HepG2 (cell line): ENCODE measurements around the gene CPSF6. TPM values are rescaled to one million over a fixed set of nuclear protein-coding genes. Genes with fewer than 3 reads are reported as not detected.
A peak's percentile ranks its signal among the peaks of the same experiment; 100 is the strongest.

Experiments
- ADNP ChIP-seq: sonication (generic); formaldehyde crosslinking; IDR thresholded peaks from 2 replicates; pipeline ENCODE4 v1.4.0; 2020; ENCODE audit warnings: missing genetic modification reagents
- ARNT2 ChIP-seq: sonication (generic); formaldehyde crosslinking; IDR thresholded peaks from 2 replicates; pipeline ENCODE4 v1.8.0; 2022; ENCODE audit warnings: mild to moderate bottlenecking, low read depth, missing genetic modification reagents, moderate library complexity
- ETV6 ChIP-seq: sonication (generic); formaldehyde crosslinking; conservative IDR thresholded peaks from 2 replicates; pipeline ENCODE4 v1.4.0; 2020; ENCODE audit warnings: missing genetic modification reagents
- IKZF1 ChIP-seq: fragments of 450-650 bp; IDR thresholded peaks from 2 replicates; pipeline ENCODE4 v1.7.1; 2016
- NCOA5 ChIP-seq: sonication (generic); formaldehyde crosslinking; IDR thresholded peaks from 2 replicates; pipeline ENCODE4 v1.4.0; 2020; ENCODE audit warnings: missing genetic modification reagents
- NFKB2 ChIP-seq: sonication (generic); formaldehyde crosslinking; IDR thresholded peaks from 2 replicates; pipeline ENCODE4 v1.4.0; 2020; ENCODE audit warnings: missing genetic modification reagents, borderline replicate concordance
- PPARG ChIP-seq: conservative IDR thresholded peaks from 2 replicates; pipeline ENCODE4 v1.6.1; 2016; ENCODE audit warnings: missing biosample characterization, missing genetic modification reagents
- RFX5 ChIP-seq: IDR thresholded peaks from 2 replicates; pipeline ENCODE4 v1.6.1; 2011; ENCODE audit warnings: low read depth, low read length, improper control_type of control experiment
- SIX1 ChIP-seq: sonication (generic); formaldehyde crosslinking; IDR thresholded peaks from 2 replicates; pipeline ENCODE4 v1.4.0; 2020; ENCODE audit warnings: missing genetic modification reagents, borderline replicate concordance
- TBP ChIP-seq: sonication (generic); formaldehyde crosslinking; IDR thresholded peaks from 2 replicates; pipeline ENCODE4 v1.5.0; 2020; ENCODE audit warnings: missing genetic modification reagents
- ZMYM2 ChIP-seq: sonication (generic); formaldehyde crosslinking; IDR thresholded peaks from 2 replicates; pipeline ENCODE4 v1.8.0; 2022; ENCODE audit warnings: mild to moderate bottlenecking, missing genetic modification reagents
- ZNF567 ChIP-seq: sonication (generic); formaldehyde crosslinking; IDR thresholded peaks from 2 replicates; pipeline ENCODE4 v1.8.1; 2023; ENCODE audit warnings: mild to moderate bottlenecking, missing genetic modification reagents, borderline replicate concordance
- ZNF589 ChIP-seq: sonication (generic); formaldehyde crosslinking; conservative IDR thresholded peaks from 2 replicates; pipeline ENCODE4 v1.8.0; 2022; ENCODE audit warnings: mild to moderate bottlenecking, moderate library complexity, missing genetic modification reagents
- ZNF737 ChIP-seq: sonication (generic); formaldehyde crosslinking; IDR thresholded peaks from 2 replicates; pipeline ENCODE4 v1.5.0; 2020; ENCODE audit warnings: missing genetic modification reagents, mild to moderate bottlenecking, borderline replicate concordance
- ZNF782 ChIP-seq: sonication (generic); formaldehyde crosslinking; IDR thresholded peaks from 2 replicates; pipeline ENCODE4 v1.4.0; 2020; ENCODE audit warnings: missing genetic modification reagents, mild to moderate bottlenecking, borderline replicate concordance
- ZSCAN30 ChIP-seq: sonication (generic); formaldehyde crosslinking; IDR thresholded peaks from 2 replicates; pipeline ENCODE4 v1.5.0; 2020; ENCODE audit warnings: mild to moderate bottlenecking, missing genetic modification reagents
- ZZZ3 ChIP-seq: sonication (generic); formaldehyde crosslinking; IDR thresholded peaks from 2 replicates; pipeline ENCODE4 v1.4.0; 2020; ENCODE audit warnings: missing genetic modification reagents, mild to moderate bottlenecking, borderline replicate concordance
- polyA plus RNA-seq, 8 experiments: library from polyadenylated mRNA; depleted of rRNA in 3 of 8; stranded (reverse) in 7 of 8; unstranded in 1 of 8; fragments of >200 nt; fragmentation: Illumina TruSeq in 4 of 8; extraction: Trizol in 4 of 8; gene quantifications; 2 replicates each; pipeline versions ENCODE4 v1.2.1 to v1.2.3, GENCODE V29; 2011 to 2016; ENCODE audit warnings: low read depth in 4 of 8, missing spikeins in 1 of 8, mixed read lengths in 1 of 8; ENCODE audit not compliant: insufficient read depth in 1 of 8
- total RNA-seq, 5 experiments: library from RNA; depleted of rRNA; stranded (reverse); fragments of >200 nt; fragmentation: Illumina TruSeq; extraction: Trizol; gene quantifications; 2 replicates each; pipeline ENCODE4 v1.2.3, GENCODE V29; 2016; ENCODE audit warnings: low read depth in 1 of 5
- TF ChIP-seq, protein P1 (sequence below): sonication (generic); formaldehyde crosslinking; IDR thresholded peaks from 2 replicates; pipeline ENCODE4 v1.4.0; 2020; ENCODE audit warnings: missing genetic modification reagents
- TF ChIP-seq, protein P2 (sequence below): sonication (generic); formaldehyde crosslinking; IDR thresholded peaks from 2 replicates; pipeline ENCODE4 v1.8.1; 2023; ENCODE audit warnings: mild to moderate bottlenecking, missing genetic modification reagents, borderline replicate concordance
- TF ChIP-seq, protein P3 (sequence below): sonication (generic); formaldehyde crosslinking; IDR thresholded peaks from 2 replicates; pipeline ENCODE4 v1.8.0; 2022; ENCODE audit warnings: missing genetic modification reagents, mild to moderate bottlenecking, moderate library complexity, borderline replicate concordance
- TF ChIP-seq, protein P4 (sequence below): sonication (generic); formaldehyde crosslinking; IDR thresholded peaks from 2 replicates; pipeline ENCODE4 v1.4.0; 2020; ENCODE audit warnings: mild to moderate bottlenecking, missing genetic modification reagents
- TF ChIP-seq, protein P5 (sequence below): sonication (generic); formaldehyde crosslinking; IDR thresholded peaks from 2 replicates; pipeline ENCODE4 v1.4.0; 2020; ENCODE audit warnings: mild to moderate bottlenecking, missing genetic modification reagents

The CPSF6 gene
- total and polyA plus RNA-seq, 2 of the 13 experiments (the other 11 are each of a cell fraction or from before 2014, with no cell fraction given), result 41.8 to 71.0 TPM

DNA sequence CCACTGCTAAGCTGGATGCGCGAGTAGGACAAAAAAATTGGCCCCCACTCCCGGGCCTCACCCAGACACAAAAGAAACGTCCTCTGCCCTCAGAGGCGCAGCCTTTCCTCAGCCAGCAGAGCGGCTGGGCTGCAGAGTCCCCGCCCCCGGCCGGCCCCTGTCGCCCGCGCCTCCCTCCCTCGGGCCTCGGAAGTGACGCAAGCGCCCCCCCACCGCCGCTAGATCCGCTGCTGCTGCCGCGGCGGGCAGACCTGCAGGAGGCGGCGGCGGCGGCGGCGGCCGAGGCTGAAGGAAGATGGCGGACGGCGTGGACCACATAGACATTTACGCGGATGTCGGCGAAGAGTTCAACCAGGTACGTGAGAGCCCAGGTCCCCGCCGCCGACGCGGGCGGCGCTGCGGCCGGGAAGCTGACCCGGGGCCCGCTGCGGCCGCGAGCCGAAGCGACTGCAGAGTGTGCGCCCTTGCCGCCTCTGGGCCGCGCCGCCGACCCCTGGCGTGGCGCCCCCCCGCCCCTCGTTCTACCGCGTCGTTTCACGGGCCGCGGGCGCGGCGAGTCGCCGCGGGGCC, at the start of gene CPSF6 (continued):
- TF ChIP-seq, protein P1, sequence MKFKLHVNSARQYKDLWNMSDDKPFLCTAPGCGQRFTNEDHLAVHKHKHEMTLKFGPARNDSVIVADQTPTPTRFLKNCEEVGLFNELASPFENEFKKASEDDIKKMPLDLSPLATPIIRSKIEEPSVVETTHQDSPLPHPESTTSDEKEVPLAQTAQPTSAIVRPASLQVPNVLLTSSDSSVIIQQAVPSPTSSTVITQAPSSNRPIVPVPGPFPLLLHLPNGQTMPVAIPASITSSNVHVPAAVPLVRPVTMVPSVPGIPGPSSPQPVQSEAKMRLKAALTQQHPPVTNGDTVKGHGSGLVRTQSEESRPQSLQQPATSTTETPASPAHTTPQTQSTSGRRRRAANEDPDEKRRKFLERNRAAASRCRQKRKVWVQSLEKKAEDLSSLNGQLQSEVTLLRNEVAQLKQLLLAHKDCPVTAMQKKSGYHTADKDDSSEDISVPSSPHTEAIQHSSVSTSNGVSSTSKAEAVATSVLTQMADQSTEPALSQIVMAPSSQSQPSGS, result peak; percentile 39; the same call in 1 of the 2 replicates
- no peak for TF ChIP-seq ZZZ3 (CRISPR knock-in tag)
- 0 out of 2 replicates have a peak, but pooled peaks have one; percentile 20 for TF ChIP-seq ETV6 (CRISPR knock-in tag)
- no peak for TF ChIP-seq ADNP (CRISPR knock-in tag)
- peak; percentile 55; the same call in 1 of the 2 replicates for TF ChIP-seq NFKB2 (CRISPR knock-in tag)
- TF ChIP-seq, protein P2, sequence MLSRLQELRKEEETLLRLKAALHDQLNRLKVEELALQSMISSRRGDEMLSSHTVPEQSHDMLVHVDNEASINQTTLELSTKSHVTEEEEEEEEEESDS, result peak; percentile 65; the same call in 1 of the 2 replicates
- no peak for TF ChIP-seq SIX1 (CRISPR knock-in tag)
- TF ChIP-seq, protein P3, sequence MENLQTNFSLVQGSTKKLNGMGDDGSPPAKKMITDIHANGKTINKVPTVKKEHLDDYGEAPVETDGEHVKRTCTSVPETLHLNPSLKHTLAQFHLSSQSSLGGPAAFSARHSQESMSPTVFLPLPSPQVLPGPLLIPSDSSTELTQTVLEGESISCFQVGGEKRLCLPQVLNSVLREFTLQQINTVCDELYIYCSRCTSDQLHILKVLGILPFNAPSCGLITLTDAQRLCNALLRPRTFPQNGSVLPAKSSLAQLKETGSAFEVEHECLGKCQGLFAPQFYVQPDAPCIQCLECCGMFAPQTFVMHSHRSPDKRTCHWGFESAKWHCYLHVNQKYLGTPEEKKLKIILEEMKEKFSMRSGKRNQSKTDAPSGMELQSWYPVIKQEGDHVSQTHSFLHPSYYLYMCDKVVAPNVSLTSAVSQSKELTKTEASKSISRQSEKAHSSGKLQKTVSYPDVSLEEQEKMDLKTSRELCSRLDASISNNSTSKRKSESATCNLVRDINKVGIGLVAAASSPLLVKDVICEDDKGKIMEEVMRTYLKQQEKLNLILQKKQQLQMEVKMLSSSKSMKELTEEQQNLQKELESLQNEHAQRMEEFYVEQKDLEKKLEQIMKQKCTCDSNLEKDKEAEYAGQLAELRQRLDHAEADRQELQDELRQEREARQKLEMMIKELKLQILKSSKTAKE (CRISPR knock-in tag), result peak; percentile 45; the same call in 1 of the 2 replicates
- TF ChIP-seq ZSCAN30 (CRISPR knock-in tag), result no peak
- no peak for TF ChIP-seq NCOA5
- TF ChIP-seq ARNT2, result no peak
- no peak; the same call in 1 of the 2 replicates for TF ChIP-seq ZNF567 (CRISPR knock-in tag)
- TF ChIP-seq RFX5, result no peak
- TF ChIP-seq ZNF589 (CRISPR knock-in tag), result peak; percentile 51; the same call in 1 of the 2 replicates
- no peak for TF ChIP-seq TBP (CRISPR knock-in tag)
- no peak; the same call in 1 of the 2 replicates for TF ChIP-seq PPARG (CRISPR knock-in tag)
- TF ChIP-seq, protein P4, sequence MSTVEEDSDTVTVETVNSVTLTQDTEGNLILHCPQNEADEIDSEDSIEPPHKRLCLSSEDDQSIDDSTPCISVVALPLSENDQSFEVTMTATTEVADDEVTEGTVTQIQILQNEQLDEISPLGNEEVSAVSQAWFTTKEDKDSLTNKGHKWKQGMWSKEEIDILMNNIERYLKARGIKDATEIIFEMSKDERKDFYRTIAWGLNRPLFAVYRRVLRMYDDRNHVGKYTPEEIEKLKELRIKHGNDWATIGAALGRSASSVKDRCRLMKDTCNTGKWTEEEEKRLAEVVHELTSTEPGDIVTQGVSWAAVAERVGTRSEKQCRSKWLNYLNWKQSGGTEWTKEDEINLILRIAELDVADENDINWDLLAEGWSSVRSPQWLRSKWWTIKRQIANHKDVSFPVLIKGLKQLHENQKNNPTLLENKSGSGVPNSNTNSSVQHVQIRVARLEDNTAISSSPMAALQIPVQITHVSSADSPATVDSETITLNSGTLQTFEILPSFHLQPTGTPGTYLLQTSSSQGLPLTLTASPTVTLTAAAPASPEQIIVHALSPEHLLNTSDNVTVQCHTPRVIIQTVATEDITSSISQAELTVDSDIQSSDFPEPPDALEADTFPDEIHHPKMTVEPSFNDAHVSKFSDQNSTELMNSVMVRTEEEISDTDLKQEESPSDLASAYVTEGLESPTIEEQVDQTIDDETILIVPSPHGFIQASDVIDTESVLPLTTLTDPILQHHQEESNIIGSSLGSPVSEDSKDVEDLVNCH, result no peak
- TF ChIP-seq ZMYM2 (CRISPR knock-in tag), result no peak
- TF ChIP-seq, protein P5, sequence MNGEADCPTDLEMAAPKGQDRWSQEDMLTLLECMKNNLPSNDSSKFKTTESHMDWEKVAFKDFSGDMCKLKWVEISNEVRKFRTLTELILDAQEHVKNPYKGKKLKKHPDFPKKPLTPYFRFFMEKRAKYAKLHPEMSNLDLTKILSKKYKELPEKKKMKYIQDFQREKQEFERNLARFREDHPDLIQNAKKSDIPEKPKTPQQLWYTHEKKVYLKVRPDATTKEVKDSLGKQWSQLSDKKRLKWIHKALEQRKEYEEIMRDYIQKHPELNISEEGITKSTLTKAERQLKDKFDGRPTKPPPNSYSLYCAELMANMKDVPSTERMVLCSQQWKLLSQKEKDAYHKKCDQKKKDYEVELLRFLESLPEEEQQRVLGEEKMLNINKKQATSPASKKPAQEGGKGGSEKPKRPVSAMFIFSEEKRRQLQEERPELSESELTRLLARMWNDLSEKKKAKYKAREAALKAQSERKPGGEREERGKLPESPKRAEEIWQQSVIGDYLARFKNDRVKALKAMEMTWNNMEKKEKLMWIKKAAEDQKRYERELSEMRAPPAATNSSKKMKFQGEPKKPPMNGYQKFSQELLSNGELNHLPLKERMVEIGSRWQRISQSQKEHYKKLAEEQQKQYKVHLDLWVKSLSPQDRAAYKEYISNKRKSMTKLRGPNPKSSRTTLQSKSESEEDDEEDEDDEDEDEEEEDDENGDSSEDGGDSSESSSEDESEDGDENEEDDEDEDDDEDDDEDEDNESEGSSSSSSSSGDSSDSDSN (CRISPR knock-in tag), result peak; percentile 51; the same call in 1 of the 2 replicates
- no peak for TF ChIP-seq ZNF737
- no peak for TF ChIP-seq IKZF1
- TF ChIP-seq ZNF782 (CRISPR knock-in tag), result no peak
